CD4-positive, alpha-beta T cell (primary cell): Measurements from ENCODE around the gene IER2. TPM values are rescaled to one million over a fixed set of nuclear protein-coding genes. Genes with fewer than 3 reads are reported as not detected.
A peak's percentile ranks its signal among the peaks of the same experiment; 100 is the strongest.

Source experiments
- ATAC-seq: fragments of 200-7000 bp; cut with Tn5 transposase; one replicate; pipeline ENCODE4 v1.10.0; 2022; ENCODE audit warnings: mild to moderate bottlenecking; ENCODE audit not compliant: poor library complexity
- CTCF ChIA-PET: fragments of 350-600 bp; sonication (Branson Sonifier 250); formaldehyde crosslinking; loops from one replicate; lab custom pipeline; 2021; ENCODE audit warnings: antibody characterized with exemption, inconsistent platforms; lab: Charles Lee
- POLR2A ChIA-PET: fragments of 350-600 bp; sonication (Branson Sonifier 250); formaldehyde crosslinking; loops from one replicate; lab custom pipeline; 2021; ENCODE audit warnings: antibody characterized with exemption, inconsistent platforms; lab: Charles Lee
- DNase-seq, 14 experiments: peaks; one replicate each; pipeline ENCODE4 v3.0.0-alpha.2; 2013 to 2020; ENCODE audit warnings: mixed read lengths in 2 of 14
- H3K27ac ChIP-seq, 2 donors: one replicate each; pipeline versions ENCODE4 v1.5.1 to v1.7.0; 2013; ENCODE audit warnings: low read length in 2 of 2, low read depth in 1 of 2, mild to moderate bottlenecking in 1 of 2
- H3K27me3 ChIP-seq, 2 experiments: 1 replicate in 1 of 2; 2 replicates in 1 of 2; pipeline versions ENCODE4 v1.6.1 to v1.7.0; 2013; ENCODE audit warnings: low read length in 2 of 2, control low read depth in 1 of 2, mild to moderate bottlenecking in 1 of 2, moderate library complexity in 1 of 2; ENCODE audit not compliant: insufficient read depth in 2 of 2, control insufficient read depth in 1 of 2
- H3K36me3 ChIP-seq: one replicate; pipeline ENCODE4 v1.6.1; 2013; ENCODE audit warnings: low read length, control low read depth; ENCODE audit not compliant: insufficient read depth
- H3K4me1 ChIP-seq: one replicate; pipeline ENCODE4 v1.6.1; 2013; ENCODE audit warnings: low read length, control low read depth; ENCODE audit not compliant: insufficient read depth
- H3K4me3 ChIP-seq: one replicate; pipeline ENCODE4 v1.5.1; 2013; ENCODE audit warnings: mild to moderate bottlenecking, low read length, moderate library complexity
- H3K9me3 ChIP-seq, 2 experiments: 1 replicate in 1 of 2; 2 replicates in 1 of 2; pipeline versions ENCODE4 v1.6.1 to v1.7.0; 2013; ENCODE audit warnings: low read length in 2 of 2, mild to moderate bottlenecking in 2 of 2, control low read depth in 1 of 2, moderate library complexity in 1 of 2; ENCODE audit not compliant: control insufficient read depth in 1 of 2, insufficient read depth in 1 of 2
- H3K27ac Mint-ChIP-seq: one replicate; pipeline ENCODE4 v1.8.0; 2020; ENCODE audit warnings: mixed read lengths
- H3K27me3 Mint-ChIP-seq: one replicate; pipeline ENCODE4 v1.8.0; 2021; ENCODE audit warnings: mixed read lengths
- H3K36me3 Mint-ChIP-seq: one replicate; pipeline ENCODE4 v1.8.0; 2021; ENCODE audit warnings: low read depth, mixed read lengths
- H3K4me1 Mint-ChIP-seq: one replicate; pipeline ENCODE4 v1.8.0; 2021; ENCODE audit warnings: low read depth, mixed read lengths
- H3K4me3 Mint-ChIP-seq: one replicate; pipeline ENCODE4 v1.8.0; 2020; ENCODE audit warnings: mild to moderate bottlenecking, mixed read lengths
- H3K9me3 Mint-ChIP-seq: one replicate; pipeline ENCODE4 v1.8.0; 2020; ENCODE audit warnings: mixed read lengths
- CTCF ChIP-seq: fragments of 200-600 bp; IDR thresholded peaks from one replicate; pipeline ENCODE4 v1.8.0; 2022; ENCODE audit warnings: antibody characterized with exemption, mild to moderate bottlenecking
- intact Hi-C, 2 experiments: fragments of 100-400 bp; cut with DNase I in 1 of 2; cut with micrococcal nuclease in 1 of 2; formaldehyde crosslinking; loops; one replicate each; pipeline versions ENCODE4 v1.15.1 to v1.9.0; 2023 to 2025; cut with DNase I, micrococcal nuclease
- polyA plus RNA-seq, 2 donors: library from polyadenylated mRNA; unstranded; fragments of 120-200 nt; gene quantifications; one replicate each; pipeline ENCODE4 v1.2.1, GENCODE V29; 2013
- total RNA-seq, 174 experiments: library from RNA in 2 of 174; stranded (reverse) in 2 of 174; gene quantifications; one replicate each; pipeline ENCODE4 v1.2.3 and lab custom pipeline; 2021 to 2026

The IER2 gene
- total RNA-seq (100 to 1,000 TPM; 254 to 255 TPM), total RNA-seq (lab: John Stamatoyannopoulos, UW) (54.2 to 1,162 (median 117) reads per million in 172 experiments)
- polyA plus RNA-seq (2013, experiment 1 of 2) = 327 TPM
- 1,425 TPM for polyA plus RNA-seq (2013, experiment 2 of 2)

GRCh38 chr19:13150187-13150930 is at the start of gene IER2, which contains the start of gene STX10:
Gene IER2 (plus strand): TSS chr19:13150411. CDS start chr19:13153187, 2,776 bp downstream.
Gene STX10 (minus strand): TSS chr19:13150375. CDS start chr19:13150173, 202 bp downstream.
- POLR2A ChIA-PET = interaction anchor here (0.7 to 2.8 kb wide), 12 partner anchors 12 to 128 kb away, joined by 3 to 24 read pairs (median 5); partner anchors contain the start of gene NACC1

GRCh38 chr19:13100841-13101589 is 49.2 kb upstream of the IER2 start:
- peaks cover 7% of the 10 kb centered on the region for H3K36me3 ChIP-seq
- DNase-seq = peak in 1 of 14 experiments; percentile 23
- TF ChIP-seq CTCF = no peak
- peak overlapping the region; percentile 67 for H3K4me3 ChIP-seq
- peaks cover 15 to 20% of the 10 kb centered on the region in 2 experiments for H3K27me3 ChIP-seq
- Mint-ChIP-seq H3K9me3 (no peaks in the 10 kb centered on the region), H3K27me3 (peaks cover 17% of the 10 kb centered on the region), H3K27ac (peak overlapping the region; percentile 91), H3K36me3 (peaks cover 5% of the 10 kb centered on the region), H3K4me3 (peak overlapping the region; percentile 83), H3K4me1 (peaks cover 62% of the 10 kb centered on the region)
- ChIA-PET CTCF (no interaction called here), POLR2A (interaction anchor here (0.7 to 3.5 kb wide), 5 partner anchors 17 to 123 kb away, joined by 3 to 38 read pairs (median 4); partner anchors contain the start of genes NACC1 and TRMT1)
- peaks cover 97% of the 10 kb centered on the region for H3K4me1 ChIP-seq
- intact Hi-C loops = no loop called here
- ATAC-seq = no peak
- peak overlapping the region in 1 of 2 donors; percentile 51 for H3K27ac ChIP-seq
- no peaks in the 10 kb centered on the region for H3K9me3 ChIP-seq

More at GRCh38 chr19:13150187-13150930, at the start of gene IER2, which contains the start of gene STX10:
- intact Hi-C loops = loop anchor here (1.0 to 10.0 kb wide), 8 partner anchors 32 to 694 kb away; partner anchors contain the start of genes NACC1 (in 1 of the 2) and TRMT1 (in 1 of the 2)
- Mint-ChIP-seq H3K9me3 (no peaks in the 10 kb centered on the region), H3K4me3 (peak within 1 kb of the TSS; percentile 99), H3K27me3 (peaks cover 8% of the 10 kb centered on the region), H3K27ac (peak within 1 kb of the TSS; percentile 98), H3K36me3 (peaks cover 50% of the 10 kb centered on the region), H3K4me1 (peaks cover 30% of the 10 kb centered on the region)
- Histone ChIP-seq H3K27me3 (no peaks in the 10 kb centered on the region), H3K36me3 (peaks cover 13% of the 10 kb centered on the region), H3K27ac (peak within 1 kb of the TSS; percentile 74 to 97), H3K4me1 (peaks cover 33% of the 10 kb centered on the region), H3K9me3 (no peaks in the 10 kb centered on the region), H3K4me3 (peak within 1 kb of the TSS; percentile 83)
- ATAC-seq (peak; percentile 56), DNase-seq (peak; percentile 88 to 97 (median 92))
- CTCF ChIA-PET = interaction anchor here (0.6 to 2.5 kb wide), 17 partner anchors 11 to 932 kb away, joined by 3 to 15 read pairs (median 3); partner anchors contain the start of gene NACC1
- peak; percentile 66 for TF ChIP-seq CTCF
